KBM-7 (cell line): Measurements from ENCODE around the gene MAD1L1.

Experiments
- DNase-seq: peaks from one replicate; pipeline ENCODE4 v3.0.0-alpha.2; 2015
- in situ Hi-C: fragments of 300-500 bp; cut with MboI; formaldehyde crosslinking; loops from 2 replicates; pipeline ENCODE4 v1.14.3; 2020; ENCODE audit warnings: low sequenced_read_pairs, low pct_unique_long_range_greater_than_20kb, mixed read lengths

The MAD1L1 gene

DNA sequence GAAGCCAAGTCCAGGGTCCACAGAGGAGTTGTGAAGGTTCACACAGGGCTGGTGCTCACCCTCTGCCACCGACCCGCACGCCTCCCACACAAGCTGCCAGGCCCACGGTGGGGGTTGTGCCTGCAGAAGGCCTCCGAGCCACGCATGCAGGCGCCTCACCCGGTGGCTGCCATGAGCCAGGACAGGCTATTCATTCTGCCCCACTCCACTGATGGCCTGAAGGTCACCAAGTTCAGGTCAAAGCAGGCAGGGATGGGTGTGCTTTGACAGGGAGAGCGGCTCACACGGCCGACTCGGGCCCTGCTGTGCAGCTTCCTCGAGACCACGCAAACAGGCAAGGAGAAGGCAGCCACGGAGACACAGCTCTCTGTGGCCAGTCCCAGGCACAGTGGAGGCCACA, 143.9 kb downstream of the MAD1L1 start:
- in situ Hi-C loops: no loop called here
- no peak for DNase-seq

DNA sequence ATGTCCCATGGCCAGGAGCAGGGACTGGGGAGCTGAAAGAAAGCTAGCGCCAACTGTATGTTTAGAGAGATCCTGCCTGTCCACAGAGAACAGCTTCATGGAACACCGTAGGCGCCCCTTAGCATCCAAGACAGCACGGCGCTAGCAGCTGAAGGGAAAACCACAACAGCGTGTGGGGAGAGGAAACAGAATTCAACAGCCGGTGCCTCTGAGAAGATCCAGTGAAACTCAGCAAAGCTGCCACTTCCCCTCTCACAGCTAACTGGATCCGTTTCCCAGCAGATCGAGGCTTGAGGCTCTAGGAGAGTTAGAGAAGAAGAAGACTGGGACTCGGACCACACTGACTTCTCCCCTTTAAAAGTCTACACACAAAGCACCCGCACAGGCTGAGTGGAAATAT, 145.0 kb downstream of the MAD1L1 start:
- DNase-seq: peak; percentile 83
- in situ Hi-C loops: no loop called here

DNA sequence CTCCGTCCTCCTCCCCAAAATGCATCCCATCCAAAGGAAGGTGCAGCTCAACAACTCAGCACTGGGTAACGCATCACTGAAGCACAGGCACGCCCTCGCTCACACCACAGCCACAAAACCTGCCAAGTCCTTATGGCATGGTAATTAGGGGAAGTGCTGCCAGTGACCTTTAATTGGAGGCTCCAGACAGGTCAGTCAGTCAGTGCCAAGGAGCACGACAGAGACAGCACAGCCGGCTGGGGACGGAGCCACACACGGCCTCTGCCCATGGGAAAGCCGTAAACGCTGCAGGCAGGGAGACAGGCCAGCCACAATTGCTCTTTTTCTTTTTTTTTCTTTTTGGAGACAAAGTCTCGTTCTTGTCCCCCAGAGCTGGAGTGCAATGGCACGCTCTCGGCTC, 146.5 kb downstream of the MAD1L1 start:
- in situ Hi-C loops: no loop called here
- DNase-seq: no peak

DNA sequence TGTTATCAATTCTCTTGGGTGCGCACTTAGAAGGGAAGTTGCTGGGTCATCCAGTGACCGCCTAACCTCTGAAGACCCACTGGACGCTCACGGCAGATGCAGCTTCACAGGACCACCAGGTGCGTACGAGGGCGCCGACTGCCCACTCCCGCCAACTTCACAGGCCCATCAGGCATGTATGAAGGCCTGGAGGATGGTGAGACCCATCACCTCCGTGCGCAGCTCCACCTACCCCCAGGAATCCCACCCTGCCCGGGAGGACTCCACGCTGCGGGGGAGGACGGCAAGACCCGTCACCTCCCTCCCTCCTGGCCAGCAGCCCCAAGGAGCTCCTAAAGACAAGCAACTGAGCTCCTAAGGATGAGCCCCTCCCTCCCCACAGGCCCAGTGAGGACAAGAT, 146.9 kb downstream of the MAD1L1 start:
- no peak for DNase-seq
- in situ Hi-C loops: no loop called here

DNA sequence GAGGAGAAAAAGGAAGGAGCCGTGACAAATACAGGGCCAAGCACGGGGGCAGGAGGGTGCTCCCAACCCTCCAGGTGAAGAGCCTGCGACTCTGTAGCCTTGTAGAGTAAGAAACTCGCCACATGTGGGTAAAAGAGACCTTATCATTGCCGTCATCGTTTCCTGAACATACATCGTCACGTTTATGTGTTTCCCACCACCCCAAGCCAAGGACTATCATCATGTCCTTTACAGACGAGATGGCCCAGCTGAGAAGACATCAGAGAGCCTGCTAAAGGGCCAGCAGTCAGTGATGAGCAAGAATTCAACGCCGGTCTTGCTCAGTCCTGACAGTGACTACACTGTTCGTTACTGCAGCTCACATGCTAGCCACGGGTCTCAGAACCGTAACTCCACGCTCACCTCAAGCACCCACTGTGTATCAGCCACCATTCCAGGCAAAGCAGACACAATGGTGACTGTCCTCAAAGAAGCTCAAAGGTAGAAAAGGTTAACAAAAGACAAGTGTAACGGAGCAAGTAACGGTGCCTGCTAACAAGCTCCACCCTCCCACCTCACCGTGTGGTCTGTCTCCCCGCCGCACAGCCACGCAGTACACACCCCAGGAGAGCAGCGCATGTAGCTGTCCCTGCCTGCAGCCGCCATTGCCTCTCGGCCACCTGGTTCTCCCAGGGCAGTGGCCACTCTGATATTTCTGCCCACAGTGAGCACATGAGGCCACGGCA, 147.8 kb downstream of the MAD1L1 start:
- DNase-seq: no peak
- in situ Hi-C loops: no loop called here

DNA sequence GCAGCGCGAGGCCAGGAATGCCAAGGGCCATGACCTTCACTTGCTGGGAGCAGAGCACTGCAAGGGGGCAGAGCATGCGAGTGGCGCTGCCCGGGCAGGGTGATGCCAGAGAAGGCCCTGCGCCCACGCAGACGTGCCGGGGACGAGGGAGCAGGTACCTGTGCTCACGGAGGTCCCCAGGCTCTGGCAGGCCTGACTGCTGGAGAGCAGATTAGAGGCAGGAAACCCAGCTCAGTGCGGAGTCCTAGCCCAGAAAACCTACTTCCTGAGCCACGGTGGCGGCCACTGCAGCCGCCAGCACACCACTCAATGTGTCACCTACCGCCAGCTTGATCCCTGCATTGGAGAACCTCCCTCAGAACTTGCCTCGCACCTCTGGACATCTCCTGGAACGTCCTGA, 148.4 kb downstream of the MAD1L1 start:
- DNase-seq: no peak
- in situ Hi-C loops: no loop called here

DNA sequence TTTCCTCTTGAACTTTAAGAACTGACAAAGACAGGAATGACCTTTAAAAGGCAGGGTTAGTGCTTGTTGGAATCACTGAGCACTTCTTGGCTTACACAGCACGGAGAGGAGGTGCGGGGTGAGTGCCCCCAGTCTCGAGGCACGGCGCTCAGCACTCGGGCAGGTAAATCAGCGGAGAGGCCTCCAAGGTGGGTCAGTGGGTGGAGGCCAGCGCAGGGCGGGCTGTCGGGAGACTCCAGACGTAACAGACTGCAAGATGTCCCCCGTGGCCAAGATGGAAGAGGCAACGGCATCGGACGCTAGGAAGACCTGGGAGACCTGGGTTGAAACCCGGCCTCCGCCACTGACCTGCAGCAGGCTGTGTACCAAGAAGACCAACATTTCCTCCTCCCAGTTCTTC, 149.4 kb downstream of the MAD1L1 start:
- in situ Hi-C loops: no loop called here
- DNase-seq: no peak

DNA sequence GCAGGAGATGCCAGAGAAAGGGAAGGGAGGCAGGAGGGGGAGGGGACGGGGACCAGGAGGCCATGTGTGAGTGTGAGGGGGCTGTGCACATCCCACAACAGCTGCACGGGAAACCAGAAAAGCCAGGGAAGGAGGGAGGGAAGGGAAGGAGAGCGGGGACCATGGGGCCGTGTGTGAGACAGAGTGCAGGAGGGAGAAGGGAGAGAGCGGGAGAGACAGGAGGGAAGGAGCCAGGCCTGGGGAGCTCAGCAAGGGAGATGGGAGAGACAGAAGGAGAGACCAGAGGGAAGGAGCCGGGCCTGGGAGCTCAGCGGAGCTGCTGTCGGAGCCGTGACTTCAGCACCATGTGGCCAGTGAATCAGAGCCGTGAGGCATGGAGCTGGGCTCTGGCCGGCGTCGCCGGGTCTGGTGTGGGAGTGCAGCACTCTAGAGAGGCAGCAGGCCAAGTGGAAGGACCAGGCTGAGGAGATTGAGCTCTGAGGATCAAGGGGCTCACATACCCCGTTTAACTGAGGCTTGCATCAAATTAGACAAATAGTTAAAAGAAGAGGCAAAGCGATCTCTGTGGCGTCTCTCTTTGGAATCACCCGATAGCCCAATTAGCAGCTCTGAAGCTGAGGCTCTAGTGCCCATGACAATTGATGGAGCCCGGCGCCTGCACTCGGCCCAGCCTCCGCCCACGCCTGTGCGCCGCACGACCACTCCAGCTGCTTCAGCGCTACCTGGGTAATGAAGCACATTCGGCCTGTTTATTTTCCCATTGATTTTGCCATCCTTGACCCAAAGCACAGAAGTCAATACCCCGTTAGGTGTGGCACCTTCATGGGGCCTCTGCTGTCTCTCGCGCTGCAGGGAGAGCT, 150.4 kb downstream of the MAD1L1 start:
- no peak for DNase-seq
- in situ Hi-C loops: no loop called here

DNA sequence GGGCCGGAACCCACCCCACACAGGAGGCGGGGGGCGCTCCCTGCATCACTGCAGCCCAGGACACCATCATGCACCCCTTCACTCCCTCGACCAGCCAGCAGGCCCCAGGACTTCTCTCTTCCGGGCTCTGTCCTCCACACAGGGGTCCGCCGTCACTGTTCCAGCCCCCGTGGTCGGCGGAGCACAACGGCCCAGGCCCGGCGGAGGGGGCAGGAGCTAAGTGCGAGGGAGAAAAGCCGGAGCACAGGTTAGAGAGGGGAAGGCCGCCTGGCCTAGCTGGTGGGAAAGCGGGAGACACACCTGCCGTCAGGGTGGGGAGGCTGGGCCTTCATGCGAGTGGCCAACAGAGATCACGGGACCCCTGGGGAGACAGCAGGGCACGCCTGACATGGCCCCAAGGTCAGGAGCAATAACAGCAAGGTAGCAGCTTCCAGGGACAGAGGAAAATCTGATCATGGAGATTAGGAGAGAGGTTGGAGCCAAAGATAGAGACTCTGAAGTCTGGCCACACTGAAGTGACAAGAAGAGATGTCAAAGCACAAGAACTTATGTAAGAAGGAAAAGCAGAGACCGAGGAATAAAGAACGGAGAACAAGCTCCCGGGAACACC, 151.1 kb downstream of the MAD1L1 start:
- in situ Hi-C loops: no loop called here
- no peak for DNase-seq

DNA sequence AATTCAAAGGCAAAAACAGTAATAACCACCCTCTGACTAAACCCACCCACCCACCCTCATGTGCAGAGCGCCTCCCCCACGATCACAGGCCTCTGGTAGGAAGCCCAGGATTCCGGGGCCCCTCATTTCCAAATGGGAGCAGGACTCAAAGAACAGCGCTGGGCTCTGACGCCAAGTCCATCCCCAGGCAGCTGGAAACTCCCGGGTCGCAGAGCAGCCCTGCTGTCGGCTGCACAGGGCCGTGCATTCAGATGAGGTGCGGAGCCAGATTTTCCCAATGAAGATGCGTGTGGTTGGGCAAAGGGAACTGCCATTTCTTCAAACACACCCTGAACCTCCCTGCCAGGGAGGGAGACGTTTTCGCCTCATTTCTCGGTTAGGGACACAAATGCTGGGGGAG, 152.3 kb downstream of the MAD1L1 start:
- in situ Hi-C loops: no loop called here
- no peak for DNase-seq

DNA sequence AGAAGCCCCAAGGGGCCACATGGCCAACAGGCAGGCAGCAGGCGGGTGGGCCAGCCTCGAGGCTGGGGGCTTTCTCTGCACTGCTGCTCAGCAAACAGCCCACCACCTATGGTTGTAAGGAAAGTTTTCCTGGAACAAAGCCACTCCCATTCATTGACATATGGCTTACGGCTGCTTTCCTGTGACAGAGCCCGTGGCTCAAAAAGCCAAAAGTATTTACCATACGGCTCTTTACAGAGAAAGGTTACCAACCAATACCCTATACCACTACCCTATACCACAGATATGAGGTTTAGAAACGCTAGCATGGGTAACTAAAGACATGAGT, 152.7 kb downstream of the MAD1L1 start:
- no peak for DNase-seq
- in situ Hi-C loops: no loop called here

DNA sequence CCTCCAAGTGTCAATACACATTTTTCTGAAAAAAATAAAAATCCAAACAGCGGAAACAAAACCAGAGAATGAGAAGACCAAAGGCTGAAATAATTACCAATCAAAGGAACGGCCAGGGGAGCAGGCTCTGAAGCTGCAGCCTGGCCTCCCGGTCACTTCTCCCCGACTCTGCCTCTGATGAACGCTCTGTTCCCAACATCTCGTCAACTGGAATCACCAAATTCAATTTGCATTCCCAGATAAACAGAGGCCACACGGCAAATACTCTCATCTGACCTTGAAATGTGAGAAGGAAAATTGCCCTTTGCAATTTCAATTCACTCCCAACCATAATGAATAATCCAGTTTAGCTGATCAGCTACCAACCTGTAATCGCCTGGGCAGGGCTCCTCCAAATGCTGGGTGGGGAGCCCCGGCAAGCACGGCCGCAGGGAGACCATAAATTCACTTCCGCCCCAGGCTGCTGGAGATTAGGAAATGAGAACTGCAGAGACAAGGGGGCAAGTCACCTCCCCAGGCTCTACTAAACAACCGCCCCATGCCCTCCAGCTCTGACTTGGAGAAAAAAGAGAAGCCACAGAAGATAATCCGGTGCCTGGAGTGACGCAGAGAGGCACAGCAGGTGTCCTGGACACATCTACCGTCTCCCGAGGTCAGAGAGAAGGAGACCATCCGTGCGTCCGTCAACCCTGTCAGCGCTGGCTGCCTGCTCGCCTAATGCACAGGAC, 153.2 kb downstream of the MAD1L1 start:
- no peak for DNase-seq
- in situ Hi-C loops: no loop called here

DNA sequence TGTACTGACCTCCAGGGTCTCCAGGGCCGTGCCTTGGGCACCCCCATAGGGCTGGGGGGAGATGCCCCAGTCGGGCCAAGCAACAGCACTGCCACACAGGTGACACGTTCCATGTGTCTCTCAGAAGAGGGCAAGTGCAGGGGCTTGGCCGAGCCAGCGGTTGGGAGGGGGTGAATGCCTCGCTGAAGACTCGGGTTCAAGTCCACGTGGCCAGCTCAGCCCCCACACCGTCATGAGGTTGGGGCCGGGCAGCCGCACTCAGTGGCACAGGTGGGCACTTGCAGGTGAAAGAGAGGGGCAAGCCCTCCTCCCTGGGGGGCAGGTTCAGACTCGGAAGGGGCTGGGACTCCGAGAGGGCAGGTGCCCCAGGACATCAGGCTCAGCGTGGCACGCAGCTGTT, 153.8 kb downstream of the MAD1L1 start:
- in situ Hi-C loops: no loop called here
- no peak for DNase-seq

DNA sequence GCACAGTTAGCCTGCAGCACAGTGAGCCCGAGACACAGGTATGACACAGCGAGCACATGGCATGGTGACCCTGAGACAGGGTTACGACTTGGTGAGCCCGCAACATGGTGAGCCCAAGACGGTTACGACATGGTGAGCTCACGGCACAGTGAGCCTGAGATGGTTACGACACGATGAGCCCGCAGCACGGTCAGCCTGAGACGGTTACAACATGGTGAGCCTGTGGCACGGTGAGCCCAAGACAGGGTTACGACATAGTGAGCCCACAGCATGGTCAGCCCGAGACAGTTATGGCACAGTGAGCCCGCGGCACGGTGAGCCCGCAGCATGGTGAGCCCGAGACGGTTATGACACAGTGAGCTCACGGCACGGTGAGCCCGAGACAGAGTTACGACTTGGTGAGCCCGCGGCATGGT, 156.1 kb downstream of the MAD1L1 start:
- in situ Hi-C loops: no loop called here
- no peak for DNase-seq

DNA sequence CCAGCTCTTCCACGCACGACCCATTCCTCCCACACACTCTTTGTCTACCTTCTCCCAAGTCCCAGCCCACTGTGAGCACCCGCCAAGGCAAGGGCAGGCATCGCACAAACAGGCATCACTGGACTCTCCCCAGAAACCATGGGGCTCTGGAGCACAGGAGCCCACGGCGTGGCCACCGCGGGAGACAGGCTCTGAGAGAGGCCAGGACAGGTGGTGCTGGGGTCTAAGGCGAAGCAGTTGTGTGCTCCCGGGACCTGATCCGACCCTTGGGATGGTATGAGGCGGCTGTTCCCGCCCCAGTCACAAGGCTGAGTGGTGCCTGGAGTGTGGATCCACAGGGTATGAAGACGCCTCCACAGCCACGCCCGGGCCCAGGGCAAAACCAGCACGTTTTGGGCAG, 156.9 kb downstream of the MAD1L1 start:
- in situ Hi-C loops: no loop called here
- no peak for DNase-seq

DNA sequence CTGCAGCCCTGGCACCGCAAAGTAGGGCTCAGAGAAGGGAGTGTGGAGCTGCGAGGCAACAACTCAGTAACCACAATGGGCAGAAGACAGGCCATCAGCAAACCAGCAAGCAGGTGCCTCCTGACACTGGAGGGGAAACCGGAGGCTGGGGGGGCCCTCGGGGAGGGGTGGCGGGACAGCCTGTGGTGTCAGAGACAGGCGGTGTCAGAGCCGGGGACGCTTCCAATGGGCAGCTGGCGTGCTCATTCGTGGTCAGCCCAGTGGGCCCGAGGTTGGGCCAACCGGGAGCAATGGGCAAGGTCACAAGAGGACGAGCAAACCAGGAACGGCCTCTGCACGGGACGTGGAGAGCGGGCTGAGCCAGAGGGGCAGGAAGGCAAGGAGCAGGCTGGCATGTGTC, 158.1 kb downstream of the MAD1L1 start:
- no peak for DNase-seq
- in situ Hi-C loops: no loop called here

DNA sequence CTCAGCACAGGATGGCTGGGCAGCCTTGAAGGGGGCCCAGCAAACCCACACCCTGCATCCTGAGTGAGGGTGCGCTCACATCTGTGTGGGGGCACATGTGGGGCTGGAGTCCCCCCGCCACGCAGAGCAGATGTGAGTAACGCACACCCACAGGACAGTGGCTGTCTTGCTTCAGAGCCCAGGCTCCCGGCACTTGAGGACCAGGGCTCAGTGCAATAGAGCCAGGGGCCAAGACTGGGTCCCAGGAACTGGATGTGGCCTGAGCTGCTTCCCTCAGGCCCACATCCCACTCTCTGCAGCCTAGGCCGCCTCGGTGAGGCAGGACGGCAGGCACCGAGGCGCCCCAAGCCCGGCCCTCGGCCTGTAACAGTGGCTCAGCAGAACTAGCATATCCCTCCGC, 159.9 kb downstream of the MAD1L1 start:
- no peak for DNase-seq
- in situ Hi-C loops: no loop called here

DNA sequence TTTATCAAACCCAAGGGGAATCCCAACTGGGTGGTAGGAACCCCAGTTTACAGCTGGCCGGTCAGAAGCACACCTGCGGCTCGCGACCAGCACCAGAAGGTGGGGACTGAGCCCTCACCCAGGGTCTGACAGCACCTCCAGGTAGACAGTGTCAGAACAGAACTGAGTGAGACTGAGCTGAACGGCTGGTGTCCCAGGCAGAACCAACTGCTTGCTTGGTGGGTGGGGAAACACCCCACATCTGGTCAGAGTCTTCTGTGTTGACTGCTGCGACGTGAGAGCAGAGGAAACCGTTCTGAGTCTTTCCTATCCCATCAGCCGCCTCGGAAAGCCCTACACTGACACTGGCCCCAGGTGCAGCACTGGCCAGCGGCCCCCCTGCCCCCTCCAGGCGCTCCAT, 160.7 kb downstream of the MAD1L1 start:
- in situ Hi-C loops: no loop called here
- no peak for DNase-seq

DNA sequence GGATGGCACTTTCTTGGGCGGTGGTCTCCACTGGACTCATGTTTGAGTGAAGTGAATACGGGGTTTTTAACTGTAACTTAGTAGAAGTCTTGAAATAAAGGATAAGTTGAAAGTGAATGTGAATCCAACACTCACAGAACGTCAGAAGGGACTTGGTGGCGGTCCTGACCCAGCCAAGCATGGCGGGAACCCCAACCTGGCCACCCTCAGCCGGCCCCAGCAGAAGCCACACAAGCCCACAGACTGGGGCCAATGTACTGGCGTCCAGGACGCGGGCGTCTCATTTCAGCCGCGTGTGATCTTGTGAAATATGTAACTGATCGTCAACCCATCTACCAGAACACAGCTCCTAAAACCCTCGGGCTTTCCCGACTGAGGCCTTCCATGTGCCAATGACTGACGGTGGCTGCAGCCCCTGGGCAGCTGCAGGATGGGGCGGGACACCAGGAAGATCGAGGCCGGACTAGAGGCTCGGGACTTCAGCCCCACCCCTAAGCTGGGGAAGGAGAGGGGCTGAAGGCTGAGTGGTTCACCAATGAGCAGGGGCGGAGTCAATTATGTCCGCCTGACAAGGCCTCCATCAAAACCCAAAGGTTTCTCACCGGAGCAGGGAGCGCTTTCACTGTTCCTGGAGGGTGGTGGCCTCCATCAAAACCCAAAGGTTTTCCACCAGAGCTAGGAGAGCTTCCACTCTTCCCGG, 161.5 kb downstream of the MAD1L1 start:
- DNase-seq: no peak
- in situ Hi-C loops: no loop called here
